ENCODE results near the gene FEV.

FEV gene

DNA sequence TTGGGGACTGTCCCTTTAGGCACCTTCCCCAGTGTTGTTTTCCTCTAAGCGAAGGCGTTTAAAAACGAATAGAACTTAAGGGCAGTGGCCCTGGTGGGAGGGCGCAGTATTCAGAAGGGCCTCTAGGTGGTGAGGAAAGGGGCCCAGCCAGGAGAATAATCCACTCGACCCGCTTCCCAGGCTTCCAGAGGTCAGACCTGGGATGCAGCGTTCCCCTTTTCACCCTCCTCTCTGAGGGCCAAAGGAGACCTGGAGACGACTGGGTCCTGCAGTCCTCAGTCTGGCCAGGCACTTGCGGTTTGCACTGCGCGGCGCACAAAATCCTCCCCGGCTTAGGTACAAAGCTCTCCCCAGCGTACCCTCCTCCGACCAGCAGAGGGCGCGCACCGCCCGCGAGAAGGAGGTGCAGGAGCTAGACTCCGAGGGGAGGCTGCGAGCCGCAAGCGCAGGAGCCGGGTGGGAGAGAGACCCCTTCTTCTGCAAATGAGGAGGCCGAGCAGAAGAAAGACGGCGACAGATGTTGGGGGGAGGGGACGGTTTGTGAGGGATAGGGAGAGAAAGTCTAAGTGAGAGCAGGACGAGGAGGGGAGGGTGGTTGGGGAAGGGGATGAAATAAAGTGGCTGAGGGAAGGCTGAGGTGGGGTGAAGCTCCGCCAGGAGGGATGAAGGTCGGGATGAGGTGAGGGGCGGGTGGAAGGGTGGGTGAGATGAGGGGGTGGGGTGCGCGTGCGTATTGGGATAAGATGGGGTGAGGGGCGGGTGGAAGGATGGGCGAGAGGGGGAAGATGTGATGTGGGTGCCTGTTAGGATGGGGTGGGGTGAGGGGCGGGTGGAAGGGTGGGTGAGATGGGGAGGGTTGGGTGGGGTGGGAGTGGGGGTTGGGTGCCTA is 4.9 kb downstream of the FEV start:
- in situ Hi-C loops (cut with MboI; ENCODE audit: low sequenced_read_pairs) = no loop called here

DNA sequence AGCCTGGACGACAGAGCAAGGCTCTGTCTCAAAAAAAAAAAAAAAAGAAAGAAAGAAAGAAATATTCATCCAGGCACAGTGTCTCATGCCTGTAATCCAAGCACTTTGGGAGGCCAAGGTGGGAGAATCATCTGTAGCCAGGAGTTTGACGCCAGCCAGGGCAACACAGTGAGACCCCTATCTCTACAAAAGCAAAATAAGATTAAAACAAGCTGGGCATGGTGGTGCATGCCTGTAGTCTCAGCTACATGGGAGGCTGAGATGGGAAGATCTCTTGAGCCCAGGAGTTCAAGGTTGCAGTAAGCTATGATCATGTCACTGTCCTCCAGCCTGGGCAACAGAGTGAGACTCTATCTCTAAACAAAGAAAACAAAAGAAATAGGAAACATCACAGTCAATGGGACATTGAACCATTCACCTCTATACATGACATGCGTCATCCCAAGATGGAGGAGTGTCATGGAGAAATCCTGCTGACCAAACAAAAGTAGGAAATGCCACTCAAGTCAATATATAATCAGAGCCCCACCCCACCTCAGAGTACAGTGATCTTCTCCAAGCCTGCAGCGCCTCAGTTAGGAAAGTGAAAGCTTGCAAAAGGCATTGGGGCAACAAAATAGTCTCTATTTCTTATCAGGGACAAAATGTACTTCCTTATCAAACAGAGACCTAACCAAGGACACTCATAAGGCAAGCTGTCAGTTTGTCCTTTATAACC is 9.8 kb downstream of the FEV start:
- in situ Hi-C loops (cut with MboI; ENCODE audit: low sequenced_read_pairs) = no loop called here

- in situ Hi-C loops (cut with MboI; ENCODE audit: low sequenced_read_pairs) = no loop called here
These were observed 14.1 kb downstream of the FEV start for GRCh38 chr2:218970894-218971293.

GRCh38 chr2:218964041-218964771 is 20.8 kb downstream of the FEV start:
- in situ Hi-C loops (cut with MboI; ENCODE audit: low sequenced_read_pairs) = no loop called here

GRCh38 chr2:218963601-218964000 is 21.4 kb downstream of the FEV start:
- in situ Hi-C loops (cut with MboI; ENCODE audit: low sequenced_read_pairs) = no loop called here

- in situ Hi-C loops (cut with MboI; ENCODE audit: low sequenced_read_pairs) = no loop called here
These were observed 22.0 kb downstream of the FEV start for GRCh38 chr2:218962859-218963492.

DNA sequence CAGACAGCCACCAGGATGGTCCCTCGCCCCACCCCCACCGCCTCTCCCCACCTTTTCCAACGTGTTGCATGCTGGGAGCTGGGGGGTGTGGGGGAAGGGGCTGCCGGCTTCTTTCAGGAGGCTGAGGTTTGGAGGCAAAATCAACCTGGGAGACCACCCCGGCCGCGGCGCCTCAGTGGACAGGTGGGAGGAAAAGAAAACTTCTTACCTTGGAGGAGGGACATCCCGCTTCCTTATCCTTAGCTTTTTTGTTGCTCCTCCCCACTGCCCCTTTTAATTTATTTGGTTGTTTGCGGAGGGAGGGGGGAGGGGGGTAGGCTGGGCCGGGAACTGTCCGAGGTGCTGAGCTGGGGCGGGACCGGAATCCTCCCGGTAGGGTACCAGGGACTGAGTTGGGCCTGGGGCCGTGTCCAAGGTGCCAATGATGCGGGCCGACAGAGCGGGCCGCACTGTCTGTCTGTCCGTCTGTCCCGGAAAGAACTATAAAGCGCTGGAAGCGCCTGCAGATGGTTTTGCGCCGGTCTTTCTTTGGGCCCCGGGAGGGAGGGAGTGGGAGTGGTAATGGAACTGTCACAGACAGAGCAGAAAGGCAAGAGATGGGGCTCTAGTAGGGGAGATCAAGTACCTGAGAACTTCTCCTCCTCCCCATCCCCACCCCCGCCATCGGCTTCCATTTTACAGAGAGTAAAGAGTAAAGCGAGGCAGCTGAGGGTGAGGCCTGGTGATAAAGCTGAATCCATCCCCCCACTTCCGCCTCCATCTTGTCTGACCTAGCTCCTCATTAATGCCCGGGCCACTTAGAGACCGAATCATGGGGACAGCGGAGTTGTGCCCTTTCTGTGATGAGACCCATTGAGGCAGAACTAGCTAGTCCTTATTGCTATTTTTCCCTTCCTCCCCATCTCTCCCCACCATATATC is 23.1 kb downstream of the FEV start:
- in situ Hi-C loops (cut with MboI; ENCODE audit: low sequenced_read_pairs) = no loop called here

DNA sequence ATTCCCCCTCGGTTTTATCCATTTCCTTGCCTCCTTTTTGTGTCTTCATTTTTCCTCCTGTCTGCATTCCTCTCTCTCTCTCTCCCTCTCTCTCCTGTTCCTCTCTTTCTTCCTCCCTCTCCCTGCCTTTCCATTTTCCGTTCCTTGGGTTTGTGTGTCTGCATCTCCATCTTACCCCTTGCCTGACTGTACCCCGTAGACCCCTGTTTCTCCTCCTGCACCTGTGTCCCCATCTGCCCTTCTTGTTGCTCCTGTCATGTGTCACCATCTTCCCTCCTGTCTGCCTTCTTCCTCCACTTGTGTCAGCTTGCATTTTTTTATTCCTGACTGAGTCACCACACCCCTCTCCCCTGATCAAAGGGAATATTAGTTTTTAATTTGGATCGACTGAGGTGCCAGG is 23.8 kb downstream of the FEV start:
- in situ Hi-C loops (cut with MboI; ENCODE audit: low sequenced_read_pairs) = no loop called here

DNA sequence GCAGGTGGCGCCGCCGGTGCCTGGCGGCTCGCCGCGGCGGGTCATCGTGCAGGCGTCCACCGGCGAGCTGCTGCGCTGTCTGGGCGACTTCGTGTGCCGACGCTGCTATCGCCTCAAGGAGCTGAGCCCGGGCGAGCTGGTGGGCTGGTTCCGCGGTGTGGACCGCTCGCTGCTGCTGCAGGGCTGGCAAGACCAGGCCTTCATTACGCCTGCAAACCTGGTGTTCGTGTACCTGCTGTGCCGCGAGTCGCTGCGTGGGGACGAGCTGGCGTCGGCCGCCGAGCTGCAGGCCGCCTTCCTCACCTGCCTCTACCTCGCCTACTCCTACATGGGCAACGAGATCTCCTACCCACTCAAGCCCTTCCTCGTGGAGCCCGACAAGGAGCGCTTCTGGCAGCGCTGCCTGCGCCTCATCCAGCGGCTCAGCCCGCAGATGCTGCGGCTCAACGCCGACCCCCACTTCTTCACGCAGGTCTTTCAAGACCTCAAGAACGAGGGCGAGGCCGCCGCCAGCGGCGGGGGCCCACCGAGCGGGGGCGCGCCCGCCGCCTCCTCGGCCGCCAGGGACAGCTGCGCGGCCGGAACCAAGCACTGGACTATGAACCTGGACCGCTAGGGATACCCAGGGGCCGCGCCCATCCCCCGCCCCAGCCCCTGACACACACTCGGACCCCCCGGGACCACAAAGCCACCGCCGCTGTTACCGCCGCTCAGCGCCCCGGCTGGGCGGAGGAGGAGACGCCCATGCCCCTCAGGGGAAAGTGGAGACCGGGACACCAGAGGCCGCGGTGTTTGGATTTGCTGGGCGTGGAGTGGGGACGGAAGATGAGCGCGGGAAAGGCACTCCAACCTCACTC is 24.4 kb downstream of the FEV start:
- in situ Hi-C loops (cut with MboI; ENCODE audit: low sequenced_read_pairs) = no loop called here

DNA sequence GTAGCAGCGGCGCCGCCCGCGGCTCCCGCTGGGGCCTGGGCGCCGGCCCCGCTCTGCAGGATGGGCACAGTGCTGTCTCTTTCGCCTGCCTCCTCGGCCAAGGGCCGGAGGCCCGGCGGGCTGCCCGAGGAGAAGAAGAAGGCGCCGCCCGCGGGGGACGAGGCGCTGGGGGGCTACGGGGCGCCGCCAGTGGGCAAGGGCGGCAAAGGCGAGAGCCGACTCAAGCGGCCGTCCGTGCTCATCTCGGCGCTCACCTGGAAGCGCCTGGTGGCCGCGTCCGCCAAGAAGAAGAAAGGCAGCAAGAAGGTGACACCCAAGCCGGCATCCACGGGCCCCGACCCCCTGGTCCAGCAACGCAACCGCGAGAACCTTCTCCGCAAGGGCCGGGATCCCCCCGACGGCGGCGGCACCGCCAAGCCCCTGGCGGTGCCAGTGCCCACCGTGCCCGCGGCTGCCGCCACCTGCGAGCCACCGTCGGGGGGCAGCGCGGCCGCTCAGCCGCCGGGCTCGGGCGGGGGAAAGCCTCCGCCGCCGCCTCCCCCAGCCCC is 25.1 kb downstream of the FEV start:
- in situ Hi-C loops (cut with MboI; ENCODE audit: low sequenced_read_pairs) = no loop called here

- in situ Hi-C loops (cut with MboI; ENCODE audit: low sequenced_read_pairs) = no loop called here
These were observed 25.7 kb downstream of the FEV start, which contains the start of gene CDK5R2 for GRCh38 chr2:218959141-218959731. CDK5R2 (plus strand) TSS chr2:218959666; CDS start chr2:218959821, 155 bp downstream.

GRCh38 chr2:218958276-218958675 is 26.7 kb downstream of the FEV start:
- in situ Hi-C loops (cut with MboI; ENCODE audit: low sequenced_read_pairs) = no loop called here

DNA sequence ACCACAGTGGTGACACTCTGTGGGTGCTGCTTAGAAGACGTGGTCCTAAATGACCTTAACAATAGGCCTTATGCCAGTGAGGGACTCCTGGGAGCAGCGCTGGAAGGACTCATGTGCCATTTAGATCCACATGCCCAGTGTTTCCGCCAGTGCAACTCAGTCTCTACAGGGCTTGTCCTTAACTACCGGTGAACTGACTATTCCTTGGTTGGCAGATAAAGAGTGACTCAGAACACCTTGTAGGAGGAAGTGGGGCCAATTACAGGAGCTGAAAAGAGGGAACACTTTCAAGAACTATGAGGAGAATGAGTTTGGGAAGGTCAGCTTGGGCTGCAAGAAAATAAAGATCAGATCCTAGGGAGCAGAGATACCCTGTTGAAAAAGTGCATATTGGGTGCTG is 27.3 kb downstream of the FEV start:
- in situ Hi-C loops (cut with MboI; ENCODE audit: low sequenced_read_pairs) = no loop called here

DNA sequence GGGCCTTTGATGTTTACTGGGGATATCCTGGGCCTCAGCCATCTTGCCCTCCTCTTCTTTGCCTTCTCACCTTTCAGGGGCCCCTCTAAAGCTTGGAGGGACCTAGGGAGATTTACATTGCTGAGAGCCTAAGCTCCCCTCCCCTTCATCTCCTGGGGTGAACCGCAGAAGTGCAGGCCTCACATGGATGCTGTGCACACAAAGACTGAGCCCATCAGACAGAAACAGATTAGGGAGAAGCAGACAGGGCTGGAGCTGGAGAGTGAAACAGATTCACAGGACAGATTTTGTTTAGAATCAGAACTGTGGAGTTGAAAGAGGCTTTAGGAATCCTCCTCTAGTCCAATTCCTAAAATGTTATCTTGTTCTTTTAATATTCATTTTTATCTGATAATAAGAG is 28.9 kb downstream of the FEV start:
- in situ Hi-C loops (cut with MboI; ENCODE audit: low sequenced_read_pairs) = no loop called here

DNA sequence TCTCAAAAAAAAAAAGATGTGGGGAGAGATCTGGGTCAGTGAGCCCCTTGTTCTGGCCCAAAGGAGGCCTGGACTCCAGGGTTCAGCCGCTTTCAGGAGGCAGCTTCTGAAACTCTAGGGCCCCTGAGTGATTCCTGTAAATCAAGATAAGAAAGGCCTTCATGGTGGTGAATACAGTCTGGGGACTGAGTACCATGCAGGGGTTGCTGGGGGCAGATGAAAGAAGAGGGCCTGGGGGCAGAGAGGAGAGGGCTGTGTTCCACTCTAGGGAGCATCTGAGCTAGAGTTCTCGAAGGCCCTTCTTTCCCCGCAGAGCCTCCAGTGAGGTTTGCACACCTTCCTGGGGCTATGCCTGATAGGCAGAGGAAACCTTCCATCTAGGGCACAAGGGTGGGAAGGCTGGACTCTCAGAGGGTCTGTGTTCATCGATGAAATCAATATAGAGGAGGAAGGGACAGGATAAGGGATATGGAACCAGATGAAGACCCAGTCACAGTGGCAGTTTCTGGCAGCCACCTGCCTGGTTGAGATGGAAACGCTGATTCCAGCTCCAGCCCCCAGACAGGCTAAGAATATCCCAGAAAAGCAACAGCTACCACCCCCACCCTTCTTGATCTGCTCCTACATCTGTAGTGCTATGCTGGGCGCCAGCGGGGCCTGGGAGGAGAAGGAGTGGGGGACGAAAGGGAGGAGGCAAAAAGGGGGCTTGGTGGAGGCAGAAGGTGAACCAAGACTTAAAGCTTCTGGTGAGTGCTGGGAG is 30.3 kb downstream of the FEV start:
- in situ Hi-C loops (cut with MboI; ENCODE audit: low sequenced_read_pairs) = no loop called here

- in situ Hi-C loops (cut with MboI; ENCODE audit: low sequenced_read_pairs) = no loop called here
These were observed 31.5 kb downstream of the FEV start for GRCh38 chr2:218953366-218953954.

GRCh38 chr2:218952160-218952559 is 32.8 kb downstream of the FEV start:
- in situ Hi-C loops (cut with MboI; ENCODE audit: low sequenced_read_pairs) = no loop called here
